DOHH2 (cell line): ENCODE results near the gene PEDS1.

Experiments used
- CTCF ChIP-seq: fragments of 200-600 bp; sonication (generic); IDR thresholded peaks from one replicate; pipeline ENCODE4 v1.5.1; 2014; ENCODE audit warnings: antibody characterized with exemption, mild to moderate bottlenecking, low read depth, low read length; ENCODE audit not compliant: poor library complexity, severe bottlenecking
- EZH2phosphoT487 ChIP-seq: fragments of 200-600 bp; sonication (generic); IDR thresholded peaks from 2 replicates; pipeline ENCODE4 v1.6.1; 2017; ENCODE audit warnings: borderline replicate concordance, mild to moderate bottlenecking, antibody characterized with exemption, low read length, moderate library complexity, mixed read lengths

GRCh38 chr20:50120935-50121693 lies 32.4 kb downstream of the PEDS1 start:
- peak; percentile 53 for TF ChIP-seq CTCF
- TF ChIP-seq EZH2phosphoT487 = no peak
